ENCODE results near the gene BMS1.

GRCh38 chr10:42768581-42769152 lies 13.9 kb upstream of the BMS1 start:
- no peak for TF ChIP-seq CHD2 (IDR thresholded peaks at IDR 0.05; ENCODE audit: low read length, partially characterized antibody)
- no peak for TF ChIP-seq CTCF (IDR thresholded peaks at IDR 0.05)
- no peak for TF ChIP-seq IRF3 (IDR thresholded peaks at IDR 0.05; ENCODE audit: low read depth, low read length)
- TF ChIP-seq NRF1 (IDR thresholded peaks at IDR 0.05; ENCODE audit: low read depth, low read length): no peak
